ENCODE measurements around the gene KLK6. TPM values are rescaled to one million over a fixed set of nuclear protein-coding genes. Genes with fewer than 3 reads are reported as not detected.

Gene KLK6
- total RNA-seq, result not detected in 2 replicates
- polyA plus RNA-seq (2012), result not detected

DNA sequence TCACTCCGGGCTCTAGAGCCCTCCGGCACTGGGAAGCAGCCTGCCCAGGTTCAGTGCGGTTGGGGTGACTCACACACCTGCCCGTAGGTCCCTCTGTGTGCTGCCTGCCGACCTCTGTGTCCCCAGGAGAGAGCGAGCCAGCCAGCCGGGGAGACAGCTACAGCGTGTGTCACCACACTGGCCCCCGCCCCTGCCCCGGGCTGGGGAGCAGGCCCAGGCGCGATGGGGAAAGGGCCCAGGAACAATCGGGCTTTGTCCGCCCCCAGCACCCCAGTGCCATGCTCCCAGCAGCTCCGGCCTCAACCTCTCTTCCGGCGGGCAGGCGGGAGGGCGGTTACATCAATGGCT is at the start of gene KLK6:
TSS of gene KLK6 (minus strand) at position 179 of the 348 bp plus-strand sequence. CDS start 1,487 bp downstream, outside the sequence.
- DNase-seq (ENCODE audit: low read depth), result no peak

DNA sequence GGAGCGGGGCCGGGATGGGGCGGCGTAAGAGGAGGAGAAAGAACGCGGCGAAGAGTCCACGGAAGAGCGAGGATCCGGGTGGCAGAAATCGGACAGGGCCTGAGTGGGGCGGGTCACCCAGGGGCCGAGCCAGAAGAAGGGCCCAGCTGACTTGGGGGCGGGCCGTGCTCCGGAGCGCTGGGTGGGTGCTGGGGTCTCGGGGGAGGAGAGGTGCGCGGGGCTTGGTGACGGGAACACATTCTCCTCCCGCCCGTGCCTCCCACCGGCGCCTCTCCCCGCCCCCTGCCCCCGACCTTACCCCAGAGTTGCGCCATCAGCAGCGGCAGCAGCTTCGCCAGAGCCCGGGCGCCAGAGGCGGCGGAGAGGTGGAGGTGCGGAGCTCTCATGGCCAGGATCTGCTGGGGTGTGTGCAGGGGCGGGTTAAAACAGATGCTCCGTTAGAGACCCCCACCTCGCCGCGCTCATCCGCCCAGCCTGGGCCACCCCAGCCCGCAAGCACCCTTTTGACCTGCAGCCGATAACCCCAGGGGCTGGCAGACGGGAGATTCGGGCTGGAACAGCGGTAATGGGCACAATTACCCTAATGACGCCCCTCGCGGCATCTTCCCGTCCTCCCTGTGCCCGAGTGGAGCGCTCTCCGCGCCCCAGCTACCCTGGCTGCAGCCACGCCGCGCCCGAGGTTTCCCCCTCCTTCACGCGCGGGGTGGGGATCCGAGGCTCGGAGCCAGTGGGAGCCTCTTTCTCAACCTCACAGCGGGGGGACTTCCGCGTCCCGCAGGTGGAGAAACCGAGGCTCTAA is 49.6 kb upstream of the KLK6 start:
- no peak for DNase-seq (ENCODE audit: low read depth)

GRCh38 chr19:51016798-51017683 is 47.6 kb upstream of the KLK6 start:
- peak; percentile 7 for DNase-seq (ENCODE audit: low read depth)

DNA sequence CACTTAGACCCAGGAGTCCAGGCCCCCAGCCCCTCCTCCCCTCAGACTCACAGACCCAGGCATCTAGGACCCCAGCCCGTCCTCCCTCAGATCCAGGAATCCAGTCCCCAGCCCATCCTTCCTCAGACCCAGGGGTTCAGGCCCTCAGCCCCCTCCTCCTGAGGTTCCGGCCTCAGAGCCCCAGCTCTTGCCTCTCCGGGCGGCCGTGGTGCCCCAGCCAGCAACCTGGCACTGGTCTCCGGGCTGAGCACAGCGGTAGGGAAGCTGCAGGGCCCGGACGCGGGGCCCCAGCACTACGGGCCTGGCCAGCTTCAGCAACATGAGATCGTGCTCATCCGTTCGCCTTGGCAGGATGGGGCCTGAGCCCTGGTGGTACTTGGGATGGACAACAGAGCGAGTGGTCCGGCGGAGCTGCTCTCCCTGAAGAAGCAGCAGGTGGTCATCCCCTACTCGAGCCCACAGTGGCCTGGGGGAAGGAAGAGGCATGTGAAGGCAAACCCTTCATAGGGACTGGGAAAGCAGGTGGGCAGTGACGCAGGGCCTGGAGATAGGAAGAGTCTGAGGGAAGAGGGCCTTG is 46.4 kb upstream of the KLK6 start:
- no peak for DNase-seq (ENCODE audit: low read depth)

DNA sequence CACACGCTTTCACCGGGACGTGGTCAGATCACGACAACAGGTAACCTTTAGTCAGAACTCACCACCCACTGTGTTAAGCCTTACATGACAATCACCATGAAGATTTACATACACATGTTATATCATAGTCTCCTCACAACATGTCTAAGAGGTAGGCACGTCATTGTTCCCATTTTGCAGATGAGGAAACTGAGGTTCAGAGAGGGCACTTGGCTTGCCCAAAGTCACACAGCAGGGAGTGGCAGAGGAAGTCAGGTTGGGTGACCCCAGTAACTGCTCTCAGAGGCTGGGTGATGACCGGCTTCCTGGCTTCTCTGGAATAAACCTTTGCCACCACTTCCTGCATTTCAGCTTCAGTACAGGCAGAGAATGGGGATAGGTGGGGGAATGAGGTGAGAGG is 44.9 kb upstream of the KLK6 start:
- DNase-seq (ENCODE audit: low read depth), result no peak

DNA sequence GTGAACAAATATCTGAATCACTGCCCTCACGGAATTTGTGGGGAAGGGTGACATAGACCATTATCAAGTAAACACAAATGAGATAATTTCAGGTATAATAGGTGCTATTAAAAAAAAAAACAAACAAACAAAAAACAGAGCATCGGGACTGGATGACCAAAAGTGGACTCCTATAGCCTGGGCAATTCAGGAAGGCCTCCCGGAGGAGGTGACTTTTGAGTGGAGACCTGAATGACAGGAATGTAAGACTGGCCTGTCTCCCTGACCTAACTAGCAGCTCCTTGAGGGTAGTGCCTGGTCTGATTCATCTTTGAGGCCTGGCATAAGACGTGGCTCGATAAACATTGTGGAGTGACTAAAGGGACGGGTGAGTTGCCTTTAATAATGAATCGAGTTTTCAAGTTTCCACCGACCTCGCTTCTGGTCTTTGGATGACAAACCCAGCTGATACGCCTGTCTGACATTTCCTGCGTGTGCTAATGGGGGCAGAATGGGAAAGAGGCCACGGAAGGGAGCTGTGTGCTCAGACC is 43.3 kb upstream of the KLK6 start:
- DNase-seq (ENCODE audit: low read depth), result no peak

GRCh38 chr19:51010066-51010795 is 40.8 kb upstream of the KLK6 start:
- no peak for DNase-seq (ENCODE audit: low read depth)

- DNase-seq (ENCODE audit: low read depth), result no peak
Observed at GRCh38 chr19:51009061-51009891, 39.9 kb upstream of the KLK6 start.

GRCh38 chr19:51007488-51007887 is 38.1 kb upstream of the KLK6 start:
- DNase-seq (ENCODE audit: low read depth), result no peak

- no peak for DNase-seq (ENCODE audit: low read depth)
Observed at GRCh38 chr19:51006406-51006805, 37.0 kb upstream of the KLK6 start.

DNA sequence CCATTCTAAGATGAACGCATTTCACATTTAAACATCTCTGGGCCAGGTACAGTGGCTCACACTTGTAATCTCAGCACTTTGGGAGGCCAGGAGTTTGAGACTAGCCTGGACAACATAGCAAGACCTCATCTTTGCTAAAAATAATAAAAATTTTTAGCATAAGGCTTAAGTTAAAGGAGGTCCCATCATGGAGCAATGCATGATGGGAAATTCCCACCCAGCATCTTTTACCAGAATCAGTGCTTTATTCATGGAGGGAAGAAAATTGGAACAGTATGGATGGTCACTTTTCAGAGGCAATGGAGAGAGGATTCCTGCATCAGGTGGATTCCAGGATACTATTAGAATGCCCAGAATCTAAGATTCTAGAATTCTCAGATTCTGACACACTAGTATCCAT is 35.9 kb upstream of the KLK6 start:
- no peak for DNase-seq (ENCODE audit: low read depth)

GRCh38 chr19:51003316-51003715 is 33.9 kb upstream of the KLK6 start:
- no peak for DNase-seq (ENCODE audit: low read depth)

DNA sequence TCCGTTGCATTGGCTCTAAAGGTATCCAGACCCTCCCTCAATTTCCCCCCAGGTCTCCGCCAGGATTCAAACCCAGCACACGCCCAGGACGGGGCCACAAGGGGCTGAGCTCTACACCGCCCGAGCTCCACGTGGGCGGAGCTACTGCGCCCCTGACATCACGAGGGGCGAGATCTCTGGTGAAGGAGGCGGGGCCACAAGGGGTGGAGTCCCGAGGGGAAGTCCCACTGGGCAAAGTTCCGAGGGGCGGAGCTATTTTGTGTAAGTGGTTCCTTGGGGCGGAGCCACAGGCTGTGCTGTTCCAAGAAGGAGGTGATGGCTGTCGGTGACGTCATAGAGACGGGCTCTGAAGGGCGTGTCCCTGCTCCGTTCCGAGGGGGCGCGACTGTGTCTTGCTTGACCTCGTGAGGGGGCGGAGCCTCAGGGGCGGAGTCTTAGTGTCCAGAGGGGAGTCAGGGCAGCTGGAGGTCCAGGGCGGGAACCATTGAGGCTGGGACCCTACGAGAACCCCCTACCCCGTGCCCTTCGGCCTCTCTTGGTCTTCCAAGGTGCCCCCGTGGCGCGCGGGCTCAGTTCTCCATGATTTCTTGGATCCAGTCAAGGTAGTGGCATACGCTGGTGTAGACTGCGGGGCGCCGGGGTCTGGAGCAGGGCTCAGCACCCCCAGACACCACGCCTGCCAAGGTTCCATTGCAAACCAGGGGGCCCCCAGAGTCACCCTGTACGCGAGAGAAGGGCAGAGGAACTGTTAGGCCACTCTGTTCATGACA is 33.3 kb upstream of the KLK6 start:
- DNase-seq (ENCODE audit: low read depth), result no peak

DNA sequence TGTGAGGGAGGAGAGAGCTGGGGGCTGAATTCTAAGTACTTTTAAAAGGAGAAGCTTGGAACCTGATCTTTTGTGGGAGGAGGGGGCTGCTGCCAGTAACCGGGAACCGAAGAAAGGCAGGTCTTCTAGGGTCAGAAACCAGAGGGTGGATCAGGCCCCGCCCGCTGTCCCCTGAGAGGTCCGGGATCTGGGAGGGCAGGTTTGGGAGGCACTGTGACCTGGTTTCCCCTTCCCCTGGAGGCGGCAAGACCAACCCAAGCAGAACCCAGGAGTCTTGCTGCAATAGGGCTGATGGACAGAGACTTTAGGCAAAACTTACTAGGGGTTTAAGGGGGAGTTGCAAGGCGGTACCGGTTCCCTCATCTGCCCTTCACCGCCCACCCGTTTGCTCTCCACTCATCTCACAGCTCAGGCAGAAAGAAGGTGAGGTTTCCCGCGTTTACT is 32.7 kb upstream of the KLK6 start:
- DNase-seq (ENCODE audit: low read depth), result no peak

DNA sequence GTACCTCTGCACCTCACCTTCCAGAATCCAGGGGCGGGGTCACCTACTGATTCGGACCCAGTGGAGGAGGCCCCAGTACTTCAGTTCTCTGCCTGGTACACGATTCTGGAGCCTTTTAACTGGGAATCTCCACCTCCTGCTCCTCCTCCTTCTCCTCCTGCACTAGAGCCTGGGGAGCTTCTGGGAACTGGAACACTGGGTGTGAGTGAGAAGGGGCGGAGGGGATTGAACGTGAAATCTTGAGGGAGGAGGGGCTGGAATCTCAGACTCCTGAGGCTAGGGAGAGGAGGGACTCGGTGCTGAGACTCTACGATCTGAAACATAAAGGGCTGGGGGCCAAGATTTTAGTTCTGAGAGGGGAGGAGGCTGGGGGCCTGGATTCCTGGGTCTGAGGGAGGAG is 32.1 kb upstream of the KLK6 start, which contains the start of gene KLK8:
TSS of gene KLK8 (minus strand) at position 90 of the 400 bp plus-strand sequence. CDS start 437 bp downstream, outside the sequence.
- DNase-seq (ENCODE audit: low read depth), result no peak

DNA sequence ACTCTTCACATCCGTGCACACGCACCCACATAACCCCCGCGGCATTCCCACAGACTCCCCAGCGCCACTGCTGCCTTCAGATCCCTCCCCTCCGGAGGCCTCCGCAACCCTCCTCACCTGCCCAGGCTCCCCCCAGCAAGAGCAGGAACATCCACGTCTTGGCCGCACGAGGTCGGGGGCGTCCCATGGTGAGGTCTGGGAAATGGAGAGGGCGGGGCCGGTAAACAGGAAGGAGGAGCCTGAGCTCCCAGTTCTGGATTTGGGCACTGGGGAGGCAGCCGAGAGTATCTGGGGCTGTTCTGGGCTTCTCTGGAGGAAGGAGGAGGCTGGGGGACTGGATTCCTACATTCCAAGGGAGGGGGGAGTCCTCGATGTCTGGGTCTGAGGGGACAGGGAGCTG is 31.6 kb upstream of the KLK6 start:
- DNase-seq (ENCODE audit: low read depth), result no peak

DNA sequence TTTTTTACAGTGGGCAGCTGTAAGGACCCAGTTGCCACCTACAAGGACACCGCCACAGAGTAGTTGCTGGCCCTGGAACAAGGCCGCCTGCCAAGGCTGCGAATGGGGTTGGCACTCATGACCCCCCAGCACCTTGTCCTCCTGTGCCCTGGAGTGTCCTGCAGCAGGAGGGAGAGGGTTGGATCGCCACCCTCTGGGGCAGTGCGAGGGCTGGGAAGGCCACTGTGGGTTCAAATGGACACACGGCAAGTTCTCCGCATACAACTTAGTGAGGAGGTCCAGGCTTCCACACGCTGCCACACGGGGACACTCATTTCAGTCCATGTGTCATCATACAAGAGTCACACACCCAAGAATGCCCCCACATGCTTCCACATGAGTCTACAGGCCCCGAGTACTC is 31.0 kb upstream of the KLK6 start:
- DNase-seq (ENCODE audit: low read depth), result no peak

- DNase-seq (ENCODE audit: low read depth), result no peak
Observed at GRCh38 chr19:50998686-50999085, 29.3 kb upstream of the KLK6 start.

DNA sequence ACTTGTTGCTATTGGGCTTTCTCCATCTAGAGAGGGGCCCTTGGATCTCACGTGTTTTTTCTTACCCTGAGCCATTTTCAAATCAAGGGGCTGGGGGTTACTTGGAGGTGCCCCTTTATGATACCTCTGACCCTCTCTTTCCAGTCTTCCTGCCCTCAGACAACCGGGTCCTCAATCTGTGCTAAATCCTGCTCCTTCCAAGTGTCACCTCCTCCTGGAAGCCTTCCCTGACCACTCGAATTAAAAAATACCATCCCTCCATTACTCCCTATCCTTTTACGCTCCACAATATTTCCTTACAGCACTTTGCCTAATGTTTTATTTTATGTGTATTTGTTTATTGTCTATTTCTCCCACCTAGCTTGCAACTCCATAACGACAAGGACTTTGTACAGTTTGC is 28.7 kb upstream of the KLK6 start:
- no peak for DNase-seq (ENCODE audit: low read depth)
